Liver (tissue), 3 donors: ENCODE measurements around the gene NDUFS5.

ENCODE experiments used
- ATF3 ChIP-seq: IDR thresholded peaks from 2 replicates; pipeline ENCODE4 v1.6.1; 2016; ENCODE audit warnings: antibody characterized with exemption
- CTCF ChIP-seq: fragments of 150-350 bp; IDR thresholded peaks from 2 replicates; pipeline ENCODE4 v1.5.1; 2017; ENCODE audit warnings: improper control_type of control experiment, low read depth, low read length; ENCODE audit not compliant: missing input control
- FOXA1 ChIP-seq: IDR thresholded peaks from 2 replicates; pipeline ENCODE4 v1.6.1; 2016; ENCODE audit warnings: antibody characterized with exemption
- FOXA2 ChIP-seq: IDR thresholded peaks from 2 replicates; pipeline ENCODE4 v1.6.1; 2016; ENCODE audit warnings: antibody characterized with exemption
- GABPA ChIP-seq, 2 donors: IDR thresholded peaks in 1 of 2; conservative IDR thresholded peaks in 1 of 2; 2 replicates each; pipeline ENCODE4 v1.6.1; 2016; ENCODE audit warnings: antibody characterized with exemption in 2 of 2, mild to moderate bottlenecking in 1 of 2, moderate library complexity in 1 of 2
- HNF4A ChIP-seq, 2 donors: conservative IDR thresholded peaks; 2 replicates each; pipeline ENCODE4 v1.6.1; 2016; ENCODE audit warnings: antibody characterized with exemption in 2 of 2, mild to moderate bottlenecking in 2 of 2
- JUND ChIP-seq, 2 donors: IDR thresholded peaks; 2 replicates each; pipeline ENCODE4 v1.6.1; 2016; ENCODE audit warnings: antibody characterized with exemption in 2 of 2
- MAX ChIP-seq: IDR thresholded peaks from 2 replicates; pipeline ENCODE4 v1.6.1; 2016; ENCODE audit warnings: antibody characterized with exemption
- RAD21 ChIP-seq, 2 donors: IDR thresholded peaks; 2 replicates each; pipeline ENCODE4 v1.6.1; 2016; ENCODE audit warnings: antibody characterized with exemption in 2 of 2, mild to moderate bottlenecking in 2 of 2
- REST ChIP-seq: IDR thresholded peaks from 2 replicates; pipeline ENCODE4 v1.6.1; 2016; ENCODE audit warnings: antibody characterized with exemption, mild to moderate bottlenecking
- SP1 ChIP-seq: IDR thresholded peaks from 2 replicates; pipeline ENCODE4 v1.6.1; 2018; ENCODE audit warnings: antibody characterized with exemption, mild to moderate bottlenecking
- TAF1 ChIP-seq: conservative IDR thresholded peaks from 2 replicates; pipeline ENCODE4 v1.6.1; 2016; ENCODE audit warnings: antibody characterized with exemption, mild to moderate bottlenecking
- YY1 ChIP-seq: IDR thresholded peaks from 2 replicates; pipeline ENCODE4 v1.6.1; 2016; ENCODE audit warnings: antibody characterized with exemption, mild to moderate bottlenecking
- ZBTB33 ChIP-seq: IDR thresholded peaks from 2 replicates; pipeline ENCODE4 v1.6.1; 2016; ENCODE audit warnings: antibody characterized with exemption
- donor health status: healthy.
- donor health status: healthy.

GRCh38 chr1:39001516-39002421, 24.4 kb upstream of the NDUFS5 start:
- no peak for TF ChIP-seq CTCF
- TF ChIP-seq MAX, result no peak
- TF ChIP-seq ZBTB33, result no peak
- TF ChIP-seq SP1, result no peak
- TF ChIP-seq TAF1, result no peak
- no peak for TF ChIP-seq RAD21 (IDR thresholded peaks at IDR 0.05)
- no peak for TF ChIP-seq YY1
- no peak for TF ChIP-seq REST
- no peak for TF ChIP-seq FOXA1
- no peak for TF ChIP-seq ATF3
- no peak for TF ChIP-seq GABPA (IDR thresholded peaks at IDR 0.05 in 1 of 2, conservative IDR thresholded peaks at IDR 0.05 in 1 of 2)
- no peak for TF ChIP-seq HNF4A (conservative IDR thresholded peaks at IDR 0.05)
- no peak for TF ChIP-seq FOXA2
- no peak for TF ChIP-seq JUND (IDR thresholded peaks at IDR 0.05)
